Mesendoderm (in vitro differentiated cells): ENCODE measurements around the gene MARCHF9.

Experiments
- DNase-seq: peaks from one replicate; pipeline ENCODE4 v3.0.0; 2013
- H2AK5ac ChIP-seq: 2 replicates; pipeline ENCODE4 v1.6.1; 2013; ENCODE audit warnings: low read length, inconsistent platforms
- H2BK120ac ChIP-seq: 2 replicates; pipeline ENCODE4 v1.6.1; 2013; ENCODE audit warnings: low read depth, mild to moderate bottlenecking, low read length, moderate library complexity, mixed read lengths
- H2BK15ac ChIP-seq: replicated peaks from 2 replicates; pipeline ENCODE4 v1.6.1; 2013; ENCODE audit warnings: low read depth, mild to moderate bottlenecking, moderate library complexity
- H2BK5ac ChIP-seq: 2 replicates; pipeline ENCODE4 v1.6.1; 2013; ENCODE audit warnings: low read length, inconsistent platforms
- H3K18ac ChIP-seq: 2 replicates; pipeline ENCODE4 v1.6.1; 2013; ENCODE audit warnings: mild to moderate bottlenecking, low read length, mixed read lengths
- H3K23ac ChIP-seq: one replicate; pipeline ENCODE4 v1.6.1; 2013; ENCODE audit warnings: low read length
- H3K27ac ChIP-seq: 2 replicates; pipeline ENCODE4 v1.5.1; 2013; ENCODE audit warnings: low read depth, mild to moderate bottlenecking, inconsistent platforms, low read length, moderate library complexity
- H3K27me3 ChIP-seq: 2 replicates; pipeline ENCODE4 v1.6.1; 2013; ENCODE audit warnings: low read length, control low read depth, mild to moderate bottlenecking, inconsistent platforms; ENCODE audit not compliant: insufficient read depth, poor library complexity
- H3K36me3 ChIP-seq: 2 replicates; pipeline ENCODE4 v1.6.1; 2013; ENCODE audit warnings: low read length, inconsistent platforms; ENCODE audit not compliant: control insufficient read depth, insufficient read depth
- H3K4ac ChIP-seq: one replicate; pipeline ENCODE4 v1.6.1; 2013; ENCODE audit warnings: low read depth, mild to moderate bottlenecking, low read length, moderate library complexity
- H3K4me1 ChIP-seq: 2 replicates; pipeline ENCODE4 v1.6.1; 2013; ENCODE audit warnings: low read depth, low read length, inconsistent platforms; ENCODE audit not compliant: control insufficient read depth
- H3K4me2 ChIP-seq: 2 replicates; pipeline ENCODE4 v1.6.1; 2013; ENCODE audit warnings: low read length
- H3K4me3 ChIP-seq: 2 replicates; pipeline ENCODE4 v1.5.1; 2013; ENCODE audit warnings: mild to moderate bottlenecking, low read length
- H3K56ac ChIP-seq: one replicate; pipeline ENCODE4 v1.6.1; 2013; ENCODE audit warnings: low read length
- H3K79me1 ChIP-seq: 2 replicates; pipeline ENCODE4 v1.6.1; 2013; ENCODE audit warnings: low read length, inconsistent platforms
- H3K79me2 ChIP-seq: 2 replicates; pipeline ENCODE4 v1.6.1; 2013; ENCODE audit warnings: mild to moderate bottlenecking, low read length; ENCODE audit not compliant: control insufficient read depth, insufficient read depth
- H3K9ac ChIP-seq: 2 replicates; pipeline ENCODE4 v1.6.1; 2013; ENCODE audit warnings: low read length, inconsistent platforms
- H4K5ac ChIP-seq: one replicate; pipeline ENCODE4 v1.6.1; 2013; ENCODE audit warnings: low read length
- H4K8ac ChIP-seq: one replicate; pipeline ENCODE4 v1.6.1; 2013; ENCODE audit warnings: low read depth, mild to moderate bottlenecking, control low read depth, low read length, moderate library complexity
- WGBS: extraction: QIAGEN DNeasy Blood & Tissue Kit; methylation state at CpG from one replicate; pipeline ENCODE4 v1.1.7; 2013; ENCODE audit warnings: low lambda C conversion rate, missing lambda C conversion rate; ENCODE audit not compliant: insufficient coverage; ENCODE audit errors: extremely low coverage; 5-methylcytosine and 5-hydroxymethylcytosine counted together

Gene MARCHF9

GRCh38 chr12:57782243-57782607 lies 27.3 kb downstream of the MARCHF9 start:
- H3K79me2 ChIP-seq, result peaks cover 8% of the 10 kb centered on the region
- H2BK5ac ChIP-seq, result no peak overlapping the region
- peaks cover 4% of the 10 kb centered on the region for H3K36me3 ChIP-seq
- no peak overlapping the region for H3K56ac ChIP-seq
- H3K18ac ChIP-seq, result no peak overlapping the region
- no peak for DNase-seq
- no peak overlapping the region for H3K4ac ChIP-seq
- no peak overlapping the region for H3K9ac ChIP-seq
- no peak overlapping the region for H2BK15ac ChIP-seq
- H4K8ac ChIP-seq, result no peak overlapping the region
- peaks cover 5% of the 10 kb centered on the region for H3K79me1 ChIP-seq
- no peak overlapping the region for H3K4me3 ChIP-seq
- no peak overlapping the region for H2AK5ac ChIP-seq
- H2BK120ac ChIP-seq, result no peak overlapping the region
- H3K27me3 ChIP-seq, result no peaks in the 10 kb centered on the region
- no CpG with 5 or more reads among the region's 4 CpGs for WGBS
- no peak overlapping the region for H3K27ac ChIP-seq
- H3K4me2 ChIP-seq, result no peak overlapping the region
- no peaks in the 10 kb centered on the region for H3K4me1 ChIP-seq
- H4K5ac ChIP-seq, result no peak overlapping the region
- no peak overlapping the region for H3K23ac ChIP-seq

GRCh38 chr12:57782608-57783465 lies 27.9 kb downstream of the MARCHF9 start, which contains the start of gene TSFM:
Gene TSFM, plus strand, starts transcription at chr12:57782787. Its CDS starts 15 bp downstream, at chr12:57782802.
- Histone ChIP-seq H2BK15ac (no peak within 1 kb of the TSS), H3K27me3 (no peaks in the 10 kb centered on the region), H3K4me2 (peak within 1 kb of the TSS; percentile 85), H2BK120ac (no peak within 1 kb of the TSS), H3K4ac (peak within 1 kb of the TSS; percentile 19), H4K8ac (no peak within 1 kb of the TSS), H3K79me1 (peaks cover 5% of the 10 kb centered on the region), H3K18ac (no peak within 1 kb of the TSS), H3K27ac (no peak within 1 kb of the TSS), H2AK5ac (no peak within 1 kb of the TSS), H2BK5ac (no peak within 1 kb of the TSS), H3K36me3 (peaks cover 4% of the 10 kb centered on the region), H3K56ac (peak within 1 kb of the TSS; percentile 97), H3K79me2 (peaks cover 8% of the 10 kb centered on the region), H3K23ac (no peak within 1 kb of the TSS), H3K4me1 (no peaks in the 10 kb centered on the region), H3K9ac (peak within 1 kb of the TSS; percentile 94), H3K4me3 (peak within 1 kb of the TSS; percentile 96), H4K5ac (no peak within 1 kb of the TSS)
- peak; percentile 96 for DNase-seq
- WGBS, result no CpG with 5 or more reads among the region's 45 CpGs

- peaks cover 8% of the 10 kb centered on the region for H3K79me2 ChIP-seq
- no peak overlapping the region for H3K18ac ChIP-seq
- no CpG with 5 or more reads among the region's 12 CpGs for WGBS
- DNase-seq, result no peak
- H3K4me3 ChIP-seq, result peak overlapping the region; percentile 96
- H3K36me3 ChIP-seq, result peaks cover 4% of the 10 kb centered on the region
- no peak overlapping the region for H2BK120ac ChIP-seq
- peak overlapping the region; percentile 97 for H3K56ac ChIP-seq
- peaks cover 5% of the 10 kb centered on the region for H3K79me1 ChIP-seq
- H3K4ac ChIP-seq, result no peak overlapping the region
- no peak overlapping the region for H2AK5ac ChIP-seq
- peak overlapping the region; percentile 85 for H3K4me2 ChIP-seq
- no peak overlapping the region for H3K23ac ChIP-seq
- no peak overlapping the region for H2BK5ac ChIP-seq
- H3K27ac ChIP-seq, result no peak overlapping the region
- no peak overlapping the region for H4K5ac ChIP-seq
- H3K9ac ChIP-seq, result peak overlapping the region; percentile 94
- H2BK15ac ChIP-seq, result no peak overlapping the region
- no peaks in the 10 kb centered on the region for H3K4me1 ChIP-seq
- no peaks in the 10 kb centered on the region for H3K27me3 ChIP-seq
- no peak overlapping the region for H4K8ac ChIP-seq
Observed at GRCh38 chr12:57783466-57783801, 28.5 kb downstream of the MARCHF9 start.

GRCh38 chr12:57783861-57784260 lies 29.0 kb downstream of the MARCHF9 start:
- no peaks in the 10 kb centered on the region for H3K4me1 ChIP-seq
- H2BK120ac ChIP-seq, result no peak overlapping the region
- H2AK5ac ChIP-seq, result no peak overlapping the region
- no peak overlapping the region for H3K4me2 ChIP-seq
- H4K5ac ChIP-seq, result no peak overlapping the region
- no peak overlapping the region for H2BK5ac ChIP-seq
- H3K79me2 ChIP-seq, result peaks cover 8% of the 10 kb centered on the region
- H3K79me1 ChIP-seq, result peaks cover 5% of the 10 kb centered on the region
- H3K36me3 ChIP-seq, result peaks cover 4% of the 10 kb centered on the region
- no peak overlapping the region for H3K56ac ChIP-seq
- no peak overlapping the region for H3K18ac ChIP-seq
- no CpG with 5 or more reads among the region's 11 CpGs for WGBS
- no peak overlapping the region for H4K8ac ChIP-seq
- no peak overlapping the region for H2BK15ac ChIP-seq
- H3K9ac ChIP-seq, result no peak overlapping the region
- H3K23ac ChIP-seq, result no peak overlapping the region
- H3K4me3 ChIP-seq, result no peak overlapping the region
- no peak overlapping the region for H3K4ac ChIP-seq
- H3K27me3 ChIP-seq, result no peaks in the 10 kb centered on the region
- DNase-seq, result no peak
- H3K27ac ChIP-seq, result no peak overlapping the region

GRCh38 chr12:57793920-57794319 lies 39.0 kb downstream of the MARCHF9 start:
- Histone ChIP-seq H3K9ac (no peak overlapping the region), H3K27ac (no peak overlapping the region), H4K5ac (no peak overlapping the region), H2AK5ac (no peak overlapping the region), H3K56ac (no peak overlapping the region), H3K79me1 (no peaks in the 10 kb centered on the region), H3K4me3 (no peak overlapping the region), H3K4me2 (no peak overlapping the region), H4K8ac (no peak overlapping the region), H2BK15ac (no peak overlapping the region), H3K23ac (no peak overlapping the region), H3K18ac (no peak overlapping the region), H2BK120ac (no peak overlapping the region), H3K4ac (no peak overlapping the region), H3K27me3 (no peaks in the 10 kb centered on the region), H2BK5ac (no peak overlapping the region), H3K4me1 (no peaks in the 10 kb centered on the region), H3K36me3 (peaks cover 5% of the 10 kb centered on the region), H3K79me2 (no peaks in the 10 kb centered on the region)
- no CpG with 5 or more reads among the region's 1 CpG for WGBS
- no peak for DNase-seq

- Histone ChIP-seq H3K79me1 (no peaks in the 10 kb centered on the region), H3K27me3 (no peaks in the 10 kb centered on the region), H3K23ac (no peak overlapping the region), H2BK5ac (no peak overlapping the region), H2AK5ac (no peak overlapping the region), H3K18ac (no peak overlapping the region), H3K56ac (no peak overlapping the region), H3K4me2 (no peak overlapping the region), H3K27ac (no peak overlapping the region), H3K4me1 (no peaks in the 10 kb centered on the region), H3K9ac (no peak overlapping the region), H3K4ac (no peak overlapping the region), H2BK15ac (no peak overlapping the region), H4K5ac (no peak overlapping the region), H2BK120ac (no peak overlapping the region), H3K36me3 (peaks cover 6% of the 10 kb centered on the region), H3K4me3 (no peak overlapping the region), H4K8ac (no peak overlapping the region), H3K79me2 (no peaks in the 10 kb centered on the region)
- DNase-seq, result no peak
- no CpG with 5 or more reads among the region's 6 CpGs for WGBS
Observed at GRCh38 chr12:57795354-57795753, 40.5 kb downstream of the MARCHF9 start.
